Measurements from ENCODE around the gene RFX8. TPM values are rescaled to one million over a fixed set of nuclear protein-coding genes. Genes with fewer than 3 reads are reported as not detected.

RFX8 gene
- total and polyA plus RNA-seq, 9 of the 15 experiments (the other 6 are each of a cell fraction or from before 2014, with no cell fraction given) = not detected

- H4K20me1 ChIP-seq (replicated peaks; ENCODE audit: control insufficient read depth, insufficient read depth, low read length) = no peaks in the 10 kb centered on the region
- H3K9ac ChIP-seq (ENCODE audit: insufficient read depth in 1 of 2, low read depth in 2 of 2, low read length in 2 of 2) = no peak overlapping the region
- BruUV-seq (replicated peaks) = no TSS peak
- no peaks in the 10 kb centered on the region for H3K9me3 ChIP-seq (replicated peaks; ENCODE audit: control insufficient read depth, insufficient read depth, low read depth, low read length)
- no peaks in the 10 kb centered on the region for H3K79me2 ChIP-seq (ENCODE audit: control insufficient read depth, insufficient read depth, low read length)
- no peak for DNase-seq (ENCODE audit: extremely low read depth in 1 of 4, low spot score in 3 of 4)
- peaks cover 0 to 9% of the 10 kb centered on the region in 2 experiments; a peak in 2 of 5 replicates for H3K4me1 ChIP-seq (replicated peaks in 1 of 2; ENCODE audit: control insufficient read depth in 2 of 2, insufficient read depth in 2 of 2, low read length in 2 of 2)
- ChIA-PET CTCF (ENCODE audit: low intra/inter-chr PET ratio) (no interaction called here), POLR2A (no interaction called here)
- no peak overlapping the region for H3K27ac ChIP-seq (ENCODE audit: extremely low read depth, low read depth, low read length)
- no peaks in the 10 kb centered on the region for H3K36me3 ChIP-seq (ENCODE audit: control insufficient read depth, insufficient read depth, low read length)
- intact Hi-C loops (cut with micrococcal nuclease) = no loop called here
- TF ChIP-seq NUFIP1 (IDR thresholded peaks at IDR 0.05; ENCODE audit: partially characterized antibody) = no peak
- TF ChIP-seq SREBF1 (IDR thresholded peaks at IDR 0.05; ENCODE audit: borderline replicate concordance, low read depth, low read length) = no peak
- no peak for TF ChIP-seq CBX3 (IDR thresholded peaks at IDR 0.05; ENCODE audit: borderline replicate concordance in 1 of 2, low read length in 2 of 2)
- no peak for TF ChIP-seq MBD2 (IDR thresholded peaks at IDR 0.05; ENCODE audit: borderline replicate concordance, low read depth)
- TF ChIP-seq PHF8 (IDR thresholded peaks at IDR 0.05; ENCODE audit: borderline replicate concordance, low read length) = no peak
- no peak for TF ChIP-seq POLR2AphosphoS5 (IDR thresholded peaks at IDR 0.05; ENCODE audit: control insufficient read depth, insufficient read depth, low read depth, low read length)
- no peak for TF ChIP-seq MCM2 (IDR thresholded peaks at IDR 0.05; ENCODE audit: low read depth)
- no peak for TF ChIP-seq BCLAF1 (IDR thresholded peaks at IDR 0.05; ENCODE audit: borderline replicate concordance in 1 of 2, control insufficient read depth in 1 of 2, low read depth in 2 of 2, low read length in 1 of 2)
- no peak for TF ChIP-seq KAT7 (CRISPR knock-in tag; IDR thresholded peaks at IDR 0.05; ENCODE audit: borderline replicate concordance)
- TF ChIP-seq PHF20 (IDR thresholded peaks at IDR 0.05; ENCODE audit: partially characterized antibody) = no peak
- no peak for TF ChIP-seq NONO (IDR thresholded peaks at IDR 0.05; ENCODE audit: low read depth in 2 of 2, low read length in 1 of 2)
- TF ChIP-seq, protein P1, sequence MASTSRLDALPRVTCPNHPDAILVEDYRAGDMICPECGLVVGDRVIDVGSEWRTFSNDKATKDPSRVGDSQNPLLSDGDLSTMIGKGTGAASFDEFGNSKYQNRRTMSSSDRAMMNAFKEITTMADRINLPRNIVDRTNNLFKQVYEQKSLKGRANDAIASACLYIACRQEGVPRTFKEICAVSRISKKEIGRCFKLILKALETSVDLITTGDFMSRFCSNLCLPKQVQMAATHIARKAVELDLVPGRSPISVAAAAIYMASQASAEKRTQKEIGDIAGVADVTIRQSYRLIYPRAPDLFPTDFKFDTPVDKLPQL (IDR thresholded peaks at IDR 0.05; ENCODE audit: extremely low read depth, insufficient read length) = no peak
- no peak for TF ChIP-seq HNRNPUL1 (IDR thresholded peaks at IDR 0.05; ENCODE audit: low read length)
- no peak overlapping the region for H2AFZ ChIP-seq (ENCODE audit: low read depth, low read length)
- in situ Hi-C loops (cut with MboI) = no loop called here
- peaks cover 30 to 57% of the 10 kb centered on the region in 2 experiments; a peak in 4 of 5 replicates for H3K27me3 ChIP-seq (ENCODE audit: control insufficient read depth in 2 of 2, insufficient read depth in 2 of 2, low read length in 2 of 2)
- H3K4me2 ChIP-seq (ENCODE audit: insufficient read depth, low read length) = no peak overlapping the region
- no peak for FAIRE-seq
- H3K9me1 ChIP-seq (ENCODE audit: control insufficient read depth, insufficient read depth, low read length) = no peaks in the 10 kb centered on the region
- ATAC-seq = no peak
- H3K4me3 ChIP-seq = no peak overlapping the region
- 0% methylated on average over 2 of the region's 2 CpGs for WGBS (ENCODE audit: insufficient coverage, low coverage, missing lambda C conversion rate)
Measured at GRCh38 chr2:101477556-101477955, 2.6 kb upstream of the RFX8 start.

Measured in K562 (cell line).